Ishikawa (cell line): ENCODE results near the gene SLC23A2.

Source experiments
- CEBPB ChIP-seq: IDR thresholded peaks from 2 replicates; pipeline ENCODE4 v1.6.1; 2012
- CREB1 ChIP-seq: IDR thresholded peaks from 2 replicates; pipeline ENCODE4 v1.6.1; 2012; ENCODE audit warnings: low read depth
- EGR1 ChIP-seq: IDR thresholded peaks from 2 replicates; pipeline ENCODE4 v1.6.1; 2012
- EP300 ChIP-seq: IDR thresholded peaks from 2 replicates; pipeline ENCODE4 v1.6.1; 2012; ENCODE audit warnings: borderline replicate concordance
- FOXM1 ChIP-seq: IDR thresholded peaks from 2 replicates; pipeline ENCODE4 v1.6.1; 2012; ENCODE audit warnings: low read depth, borderline replicate concordance
- MAX ChIP-seq: IDR thresholded peaks from 2 replicates; pipeline ENCODE4 v1.6.1; 2012
- NFIC ChIP-seq: IDR thresholded peaks from 2 replicates; pipeline ENCODE4 v1.6.1; 2012
- RAD21 ChIP-seq: IDR thresholded peaks from 2 replicates; pipeline ENCODE4 v1.6.1; 2012; ENCODE audit warnings: low read depth
- REST ChIP-seq: IDR thresholded peaks from 2 replicates; pipeline ENCODE4 v1.6.1; 2012; ENCODE audit warnings: low read depth, mild to moderate bottlenecking
- TAF1 ChIP-seq: IDR thresholded peaks from 2 replicates; pipeline ENCODE4 v1.6.1; 2012; ENCODE audit warnings: low read depth, mild to moderate bottlenecking
- TCF12 ChIP-seq: IDR thresholded peaks from 2 replicates; pipeline ENCODE4 v1.6.1; 2012; ENCODE audit warnings: low read depth
- TEAD4 ChIP-seq: IDR thresholded peaks from 2 replicates; pipeline ENCODE4 v1.6.1; 2012
- USF1 ChIP-seq: IDR thresholded peaks from 2 replicates; pipeline ENCODE4 v1.6.1; 2012
- YY1 ChIP-seq: IDR thresholded peaks from 2 replicates; pipeline ENCODE4 v1.6.1; 2012; ENCODE audit warnings: low read depth
- ZBTB7A ChIP-seq: IDR thresholded peaks from 2 replicates; pipeline ENCODE4 v1.6.1; 2012; ENCODE audit warnings: low read depth

The SLC23A2 gene

GRCh38 chr20:4836473-4836872, 164.8 kb downstream of the SLC23A2 start:
- no peak for TF ChIP-seq EP300
- TF ChIP-seq YY1 = no peak
- no peak for TF ChIP-seq FOXM1
- TF ChIP-seq USF1 = no peak
- no peak for TF ChIP-seq TAF1
- no peak for TF ChIP-seq REST
- TF ChIP-seq ZBTB7A = no peak
- TF ChIP-seq TCF12 = no peak
- no peak for TF ChIP-seq MAX
- no peak for TF ChIP-seq CEBPB
- TF ChIP-seq EGR1 = no peak

- TF ChIP-seq TCF12 = no peak
- TF ChIP-seq ZBTB7A = no peak
- TF ChIP-seq TEAD4 = no peak
- TF ChIP-seq EGR1 = peak; percentile 73
Measured at GRCh38 chr20:4835244-4836177, 165.8 kb downstream of the SLC23A2 start.

GRCh38 chr20:4833074-4833728, 168.1 kb downstream of the SLC23A2 start:
- no peak for TF ChIP-seq USF1
- TF ChIP-seq CEBPB = no peak
- TF ChIP-seq FOXM1 = no peak
- no peak for TF ChIP-seq YY1
- TF ChIP-seq CREB1 = no peak
- TF ChIP-seq MAX = no peak
- no peak for TF ChIP-seq TCF12
- no peak for TF ChIP-seq REST
- TF ChIP-seq ZBTB7A = no peak
- TF ChIP-seq EGR1 = no peak
- TF ChIP-seq TAF1 = no peak
- no peak for TF ChIP-seq TEAD4
- no peak for TF ChIP-seq NFIC
- no peak for TF ChIP-seq EP300
- TF ChIP-seq RAD21 = no peak

GRCh38 chr20:4832469-4832868, 168.8 kb downstream of the SLC23A2 start:
- TF ChIP-seq CREB1 = no peak
- no peak for TF ChIP-seq EGR1
- no peak for TF ChIP-seq ZBTB7A
- TF ChIP-seq TAF1 = no peak
- no peak for TF ChIP-seq RAD21
- TF ChIP-seq CEBPB = no peak
- TF ChIP-seq USF1 = no peak
- no peak for TF ChIP-seq EP300
- no peak for TF ChIP-seq REST
- TF ChIP-seq MAX = no peak
- no peak for TF ChIP-seq TCF12
- TF ChIP-seq TEAD4 = no peak
